Panc1 (cell line): ENCODE results near the gene PIEZO1. TPM values are rescaled to one million over a fixed set of nuclear protein-coding genes. Genes with fewer than 3 reads are reported as not detected.

ENCODE experiments used
- ATAC-seq: fragments of 200-7000 bp; cut with Tn5 transposase; 2 replicates; pipeline ENCODE4 v1.9.1; 2020; ENCODE audit warnings: mild to moderate bottlenecking, moderate library complexity
- BruUV-seq: library from RNA; stranded (reverse); fragments of 400-500 nt; replicated peaks from 2 replicates; lab custom pipeline; 2021; lab: Mats Ljungman, UMichigan
- CTCF ChIA-PET: fragments of 300-600 bp; sonication (Branson Sonifier 250); formaldehyde crosslinking; loops from one replicate; lab custom pipeline; 2022; ENCODE audit warnings: antibody characterized with exemption; lab: Charles Lee
- POLR2A ChIA-PET: fragments of 300-600 bp; sonication (Branson Sonifier 250); formaldehyde crosslinking; loops from one replicate; lab custom pipeline; 2022; ENCODE audit warnings: antibody characterized with exemption; lab: Charles Lee
- DNase-seq: peaks from one replicate; pipeline ENCODE4 v3.0.0-alpha.2; 2010; ENCODE audit warnings: low read depth, low spot score
- H3K27ac ChIP-seq: 2 replicates; pipeline ENCODE4 v1.5.1; 2011; ENCODE audit warnings: mild to moderate bottlenecking, low read length, inconsistent platforms
- H3K27me3 ChIP-seq: fragments of 200-500 bp; sonication (Bioruptor generic); 2 replicates; pipeline ENCODE4 v1.6.0; 2014; ENCODE audit warnings: low read length, inconsistent platforms; ENCODE audit not compliant: control insufficient read depth, insufficient read depth
- H3K36me3 ChIP-seq: fragments of 200-500 bp; sonication (Bioruptor generic); 2 replicates; pipeline ENCODE4 v1.5.1; 2014; ENCODE audit warnings: inconsistent platforms, mild to moderate bottlenecking, low read length, moderate library complexity; ENCODE audit not compliant: control insufficient read depth, insufficient read depth
- H3K4me1 ChIP-seq: 2 replicates; pipeline ENCODE4 v1.5.1; 2011; ENCODE audit warnings: inconsistent platforms, mild to moderate bottlenecking, low read length, moderate library complexity; ENCODE audit not compliant: control insufficient read depth, insufficient read depth
- H3K4me3 ChIP-seq, 2 experiments: 2 replicates each; pipeline ENCODE4 v1.5.1; 2011 to 2012; ENCODE audit warnings: low read depth in 2 of 2, low read length in 2 of 2, mild to moderate bottlenecking in 2 of 2, inconsistent platforms in 1 of 2, moderate library complexity in 1 of 2
- H3K9me3 ChIP-seq: fragments of 200-500 bp; sonication (Bioruptor generic); 2 replicates; pipeline ENCODE4 v1.5.1; 2014; ENCODE audit warnings: low read depth, mild to moderate bottlenecking, inconsistent platforms, low read length, moderate library complexity; ENCODE audit not compliant: control insufficient read depth, insufficient read depth
- CTCF ChIP-seq: fragments of 450-650 bp; IDR thresholded peaks from 2 replicates; pipeline ENCODE4 v1.5.1; 2017; ENCODE audit warnings: mild to moderate bottlenecking
- POLR2AphosphoS5 ChIP-seq: IDR thresholded peaks from 2 replicates; pipeline ENCODE4 v1.6.1; 2012; ENCODE audit warnings: mild to moderate bottlenecking, low read depth, low read length, moderate library complexity
- REST ChIP-seq, 2 experiments: IDR thresholded peaks; 2 replicates each; pipeline ENCODE4 v1.6.1; 2011 to 2012; ENCODE audit warnings: low read depth in 2 of 2, control low read depth in 1 of 2, low read length in 1 of 2, mild to moderate bottlenecking in 1 of 2, moderate library complexity in 1 of 2; ENCODE audit not compliant: insufficient read depth in 1 of 2
- SIN3A ChIP-seq: IDR thresholded peaks from 2 replicates; pipeline ENCODE4 v1.6.1; 2012; ENCODE audit warnings: low read depth, mild to moderate bottlenecking, low read length, moderate library complexity, borderline replicate concordance; ENCODE audit not compliant: insufficient read depth
- TCF7L2 ChIP-seq: IDR thresholded peaks from 2 replicates; pipeline ENCODE4 v1.6.1; 2011; ENCODE audit warnings: mild to moderate bottlenecking, low read depth, low read length, inconsistent platforms
- in situ Hi-C: cut with HindIII; loops from 2 replicates; pipeline ENCODE4 v1.10.0; 2016; ENCODE audit warnings: low sequenced_read_pairs, low pct_unique_long_range_greater_than_20kb
- intact Hi-C: fragments of 100-400 bp; cut with micrococcal nuclease; formaldehyde crosslinking; loops from one replicate; pipeline ENCODE4 v1.10.0; 2022; ENCODE audit not compliant: unreplicated experiment
- total RNA-seq: library from RNA; stranded (reverse); gene quantifications from one replicate; pipeline ENCODE4 v1.2.1, GENCODE V29; 2021; ENCODE audit not compliant: unreplicated experiment

Gene PIEZO1
- total RNA-seq, 1 experiment from 2014 or later, result 175 TPM

- DNase-seq, result no peak
- H3K27me3 ChIP-seq, result no peaks in the 10 kb centered on the region
- peaks cover 77% of the 10 kb centered on the region for H3K4me1 ChIP-seq
- peak; percentile 20; the same call in 1 of the 2 replicates for ATAC-seq
- in situ Hi-C loops (no loop called here), intact Hi-C loops (no loop called here)
- H3K4me3 ChIP-seq, result no peak overlapping the region
- CTCF ChIA-PET, result interaction anchor here (0.6 to 1.4 kb wide), 2 partner anchors 13 to 24 kb away, joined by 3 to 4 read pairs; partner anchors contain the start of gene PIEZO1
- POLR2A ChIA-PET, result interaction anchor here (0.6 kb wide), 1 partner anchor 23 kb away, joined by 4 read pairs; no protein-coding TSS in a partner anchor
- no peaks in the 10 kb centered on the region for H3K9me3 ChIP-seq
- H3K27ac ChIP-seq, result peak overlapping the region; percentile 74
- BruUV-seq, result no TSS peak
- TF ChIP-seq REST (IDR thresholded peaks at IDR 0.05; ENCODE audit: insufficient read depth in 1 of 2, low read depth in 2 of 2, low read length in 1 of 2) (no peak), SIN3A (no peak), POLR2AphosphoS5 (no peak; the same call in 1 of the 2 replicates), CTCF (no peak), TCF7L2 (no peak)
- H3K36me3 ChIP-seq, result no peaks in the 10 kb centered on the region
Observed at GRCh38 chr16:88760424-88761142, 24.4 kb downstream of the PIEZO1 start.

GRCh38 chr16:88759976-88760350 is 25.1 kb downstream of the PIEZO1 start:
- DNase-seq (no peak), ATAC-seq (no peak)
- H3K36me3 ChIP-seq, result no peaks in the 10 kb centered on the region
- H3K4me1 ChIP-seq, result peaks cover 78% of the 10 kb centered on the region
- TF ChIP-seq CTCF (no peak), SIN3A (no peak), REST (IDR thresholded peaks at IDR 0.05; ENCODE audit: insufficient read depth in 1 of 2, low read depth in 2 of 2, low read length in 1 of 2) (no peak), TCF7L2 (no peak), POLR2AphosphoS5 (no peak)
- intact Hi-C loops, result no loop called here
- no peaks in the 10 kb centered on the region for H3K27me3 ChIP-seq
- POLR2A ChIA-PET, result no interaction called here
- H3K9me3 ChIP-seq, result no peaks in the 10 kb centered on the region
- peak overlapping the region; percentile 74 for H3K27ac ChIP-seq
- BruUV-seq, result no TSS peak
- H3K4me3 ChIP-seq, result no peak overlapping the region
- in situ Hi-C loops, result no loop called here
- CTCF ChIA-PET, result interaction anchor here (1.4 kb wide), 1 partner anchor 25 kb away, joined by 3 read pairs; the partner anchor contains the start of gene PIEZO1
